Activated CD8-positive, alpha-beta T cell treated with anti-CD3 and anti-CD28 coated beads for 36 hours (primary cell): ENCODE results near the gene KCP. TPM values are rescaled to one million over a fixed set of nuclear protein-coding genes. Genes with fewer than 3 reads are reported as not detected.

Experiments used
- ATAC-seq: fragments of 200-7000 bp; cut with Tn5 transposase; one replicate; pipeline ENCODE4 v1.10.0; 2021; ENCODE audit warnings: mild to moderate bottlenecking, moderate library complexity
- CTCF ChIA-PET: fragments of 350-600 bp; sonication (Branson Sonifier 250); formaldehyde crosslinking; loops from one replicate; lab custom pipeline; 2021; ENCODE audit warnings: antibody characterized with exemption; lab: Charles Lee
- POLR2A ChIA-PET: fragments of 350-600 bp; sonication (Branson Sonifier 250); formaldehyde crosslinking; loops from one replicate; lab custom pipeline; 2021; ENCODE audit warnings: antibody characterized with exemption; lab: Charles Lee
- DNase-seq: peaks from one replicate; pipeline ENCODE4 v3.0.0-alpha.2; 2020
- H3K27ac Mint-ChIP-seq: one replicate; pipeline ENCODE4 v1.8.0; 2021; ENCODE audit warnings: mild to moderate bottlenecking, mixed read lengths
- H3K27me3 Mint-ChIP-seq: one replicate; pipeline ENCODE4 v1.8.0; 2021; ENCODE audit warnings: mixed read lengths
- H3K36me3 Mint-ChIP-seq: one replicate; pipeline ENCODE4 v1.8.0; 2021; ENCODE audit warnings: low read depth, mixed read lengths
- H3K4me1 Mint-ChIP-seq: one replicate; pipeline ENCODE4 v1.8.0; 2021; ENCODE audit warnings: low read depth, mixed read lengths
- H3K4me3 Mint-ChIP-seq: one replicate; pipeline ENCODE4 v1.8.0; 2021; ENCODE audit warnings: mild to moderate bottlenecking, moderate library complexity, mixed read lengths
- H3K9me3 Mint-ChIP-seq: one replicate; pipeline ENCODE4 v1.8.0; 2021; ENCODE audit warnings: mixed read lengths
- CTCF ChIP-seq: fragments of 200-600 bp; IDR thresholded peaks from one replicate; pipeline ENCODE4 v1.8.0; 2022; ENCODE audit warnings: antibody characterized with exemption, mild to moderate bottlenecking
- intact Hi-C: fragments of 100-400 bp; cut with micrococcal nuclease; formaldehyde crosslinking; loops from one replicate; pipeline ENCODE4 v1.10.0; 2022
- total RNA-seq, 2 experiments: library from RNA; stranded (reverse); gene quantifications; one replicate each; pipeline ENCODE4 v1.2.3, GENCODE V29; 2021

KCP gene
- total RNA-seq, 2 experiments from 2014 or later = not detected

DNA sequence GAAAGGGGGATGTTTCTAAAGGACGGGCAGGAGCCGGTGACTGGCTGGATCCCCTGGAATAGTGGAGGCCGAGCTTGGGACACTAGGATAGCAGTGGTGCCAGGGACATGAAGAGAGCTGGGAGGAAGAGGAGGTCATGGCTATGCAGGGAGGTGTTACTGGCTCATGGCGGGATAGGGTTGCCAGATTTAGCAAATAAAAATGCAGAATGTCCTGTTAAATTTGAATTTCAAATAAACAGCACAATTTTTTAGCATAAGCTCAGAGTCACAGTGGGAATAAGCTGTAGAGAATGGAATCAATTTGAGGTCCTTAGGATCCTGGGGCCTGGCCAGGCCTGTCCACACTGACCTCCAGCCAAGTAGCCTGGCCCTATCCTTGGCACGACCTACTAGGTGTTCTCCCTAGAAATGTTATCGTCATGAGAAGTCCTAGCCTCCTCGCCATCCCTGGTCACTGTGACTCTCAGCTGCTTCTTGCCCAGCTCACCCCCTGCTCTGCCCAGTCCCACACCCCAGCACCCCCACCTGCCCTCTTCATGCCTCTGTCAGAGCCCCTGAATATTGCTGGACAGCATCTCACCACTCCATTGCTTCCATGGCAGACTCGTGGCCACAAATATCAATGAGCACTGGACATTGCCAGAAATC lies 7.6 kb upstream of the KCP start:
- Mint-ChIP-seq H3K27me3 (peaks cover 19% of the 10 kb centered on the region), H3K9me3 (no peaks in the 10 kb centered on the region), H3K27ac (no peak overlapping the region), H3K36me3 (no peaks in the 10 kb centered on the region), H3K4me3 (no peak overlapping the region), H3K4me1 (peaks cover 6% of the 10 kb centered on the region)
- TF ChIP-seq CTCF = no peak
- CTCF ChIA-PET = no interaction called here
- intact Hi-C loops = no loop called here
- ATAC-seq = no peak
- POLR2A ChIA-PET = interaction anchor here (0.7 kb wide), 1 partner anchor 186 kb away, joined by 3 read pairs; no protein-coding TSS in a partner anchor
- DNase-seq = no peak

- no peak for DNase-seq
- no peak for ATAC-seq
- Mint-ChIP-seq H3K27ac (no peak overlapping the region), H3K4me1 (peaks cover 6% of the 10 kb centered on the region), H3K36me3 (no peaks in the 10 kb centered on the region), H3K9me3 (no peaks in the 10 kb centered on the region), H3K4me3 (no peak overlapping the region), H3K27me3 (peaks cover 22% of the 10 kb centered on the region)
- TF ChIP-seq CTCF = no peak
- ChIA-PET CTCF (no interaction called here), POLR2A (no interaction called here)
- intact Hi-C loops = no loop called here
Measured at GRCh38 chr7:128917122-128917521, 6.6 kb upstream of the KCP start.

DNA sequence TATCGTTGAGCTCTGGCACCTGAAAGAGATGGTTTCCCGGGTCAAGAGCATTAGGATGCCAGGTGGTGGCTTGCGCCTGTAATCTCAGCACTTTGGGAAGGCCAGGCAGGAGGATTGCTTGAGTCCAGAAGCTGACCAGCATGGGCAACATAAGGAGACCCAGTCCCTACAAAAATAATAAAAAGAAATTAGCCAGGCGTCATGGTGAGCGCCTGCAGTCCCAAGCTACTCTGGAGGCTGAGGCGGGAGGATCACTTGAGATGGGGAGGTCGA lies 6.1 kb upstream of the KCP start:
- DNase-seq = no peak
- ChIA-PET CTCF (no interaction called here), POLR2A (no interaction called here)
- no peak for TF ChIP-seq CTCF
- H3K4me1 Mint-ChIP-seq = peaks cover 6% of the 10 kb centered on the region
- intact Hi-C loops = no loop called here
- no peak for ATAC-seq
- H3K36me3 Mint-ChIP-seq = no peaks in the 10 kb centered on the region
- H3K4me3 Mint-ChIP-seq = no peak overlapping the region
- no peak overlapping the region for H3K27ac Mint-ChIP-seq
- no peaks in the 10 kb centered on the region for H3K9me3 Mint-ChIP-seq
- H3K27me3 Mint-ChIP-seq = peaks cover 22% of the 10 kb centered on the region

DNA sequence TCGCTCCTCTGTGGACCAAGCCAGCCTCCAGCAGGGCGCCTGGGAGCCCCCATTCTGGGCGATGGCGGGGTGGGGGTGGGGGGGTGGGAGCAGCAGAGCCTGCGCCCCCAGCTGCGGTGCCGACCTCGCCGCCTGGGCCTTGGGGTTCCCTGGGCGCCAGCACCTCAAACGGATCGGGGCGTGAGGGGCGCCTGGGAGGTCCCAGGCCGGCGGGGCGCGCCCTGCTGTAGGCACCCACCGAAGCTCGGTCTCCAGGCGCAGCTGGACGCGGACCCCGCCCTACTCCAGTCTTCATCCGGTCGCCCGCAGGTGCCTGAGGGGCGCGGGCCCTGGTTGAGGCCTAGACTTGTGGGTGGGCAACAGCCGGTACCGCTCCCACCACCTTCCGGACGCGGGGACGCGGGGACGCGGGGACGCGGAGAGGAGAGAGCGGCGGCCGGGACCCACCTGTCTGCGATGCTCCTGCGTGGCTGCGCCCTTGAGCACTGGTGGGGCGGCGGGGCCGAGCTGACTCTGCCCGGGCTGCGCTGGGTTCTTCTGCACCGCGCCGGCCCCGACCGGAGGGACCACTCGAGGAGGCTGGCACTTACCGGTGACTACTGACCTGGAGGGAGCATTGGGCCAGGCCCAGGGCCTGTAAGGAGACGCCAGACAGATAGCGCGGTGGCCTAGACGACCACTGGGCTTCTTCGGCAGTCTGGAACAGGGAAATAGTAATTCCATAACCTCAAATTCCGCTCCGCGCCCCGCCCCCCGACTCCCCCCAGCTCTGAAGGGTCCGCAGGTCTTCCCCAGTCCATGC lies 5.5 kb upstream of the KCP start:
- Mint-ChIP-seq H3K9me3 (no peaks in the 10 kb centered on the region), H3K27me3 (peaks cover 22% of the 10 kb centered on the region), H3K27ac (no peak overlapping the region), H3K36me3 (no peaks in the 10 kb centered on the region), H3K4me3 (no peak overlapping the region), H3K4me1 (peaks cover 6% of the 10 kb centered on the region)
- no peak for ATAC-seq
- DNase-seq = no peak
- ChIA-PET POLR2A (no interaction called here), CTCF (no interaction called here)
- no peak for TF ChIP-seq CTCF
- intact Hi-C loops = no loop called here

DNA sequence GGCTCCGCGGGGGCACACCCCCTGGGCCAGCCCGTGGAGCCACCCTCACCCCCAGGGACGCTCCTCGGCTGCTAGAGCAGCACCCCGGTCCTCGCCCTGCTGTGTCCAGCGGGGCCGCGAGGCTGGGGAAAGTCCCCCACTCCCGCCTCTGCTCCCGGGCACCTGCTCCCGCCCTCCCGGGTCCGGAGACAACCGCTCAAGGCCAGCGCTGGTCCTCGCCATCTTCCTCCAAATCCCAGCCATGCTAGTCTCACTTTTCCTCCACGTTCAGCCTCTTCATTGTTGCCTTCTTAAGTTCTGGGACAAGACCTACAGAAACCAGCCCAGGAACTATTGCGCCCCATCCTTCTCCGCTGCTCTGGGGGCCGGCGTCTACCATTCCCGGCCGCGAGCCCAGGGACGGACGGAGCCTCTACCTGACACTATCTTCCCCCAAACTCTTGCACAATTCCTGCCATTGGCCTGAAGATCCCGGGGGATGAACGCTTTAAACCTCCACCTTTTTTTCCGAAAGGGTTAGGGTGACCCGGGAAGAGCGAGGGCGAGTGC lies 4.8 kb upstream of the KCP start:
- Mint-ChIP-seq H3K4me3 (peak overlapping the region; percentile 24), H3K27ac (no peak overlapping the region), H3K9me3 (no peaks in the 10 kb centered on the region), H3K36me3 (no peaks in the 10 kb centered on the region), H3K4me1 (peaks cover 6% of the 10 kb centered on the region), H3K27me3 (peaks cover 25% of the 10 kb centered on the region)
- ChIA-PET POLR2A (no interaction called here), CTCF (interaction anchor here (1.4 kb wide), 1 partner anchor 176 kb away, joined by 10 read pairs; no protein-coding TSS in a partner anchor)
- ATAC-seq = no peak
- DNase-seq = no peak
- intact Hi-C loops = no loop called here
- TF ChIP-seq CTCF = no peak
